C4-2B (cell line): Measurements from ENCODE around the gene RRP1B.

Experiments used
- CTCF ChIP-seq: fragments of 450-650 bp; conservative IDR thresholded peaks from 2 replicates; pipeline ENCODE4 v1.5.1; 2017; ENCODE audit warnings: mild to moderate bottlenecking
- ZFX ChIP-seq: fragments of 450-650 bp; IDR thresholded peaks from 2 replicates; pipeline ENCODE4 v1.6.1; 2017

- TF ChIP-seq CTCF (no peak), ZFX (no peak)
Observed at GRCh38 chr21:43731891-43732711, 72.7 kb downstream of the RRP1B start.
